GM12878 (cell line): ENCODE results near the gene CYP2J2. TPM values are rescaled to one million over a fixed set of nuclear protein-coding genes. Genes with fewer than 3 reads are reported as not detected.

Source experiments
- ATAC-seq: fragments of 200-7000 bp; cut with Tn5 transposase; 3 replicates; pipeline ENCODE4 v1.9.1; 2020; ENCODE audit warnings: mild to moderate bottlenecking, moderate library complexity
- BruUV-seq: library from RNA; stranded (reverse); fragments of 400-500 nt; replicated peaks from 2 replicates; lab custom pipeline; 2021; lab: Mats Ljungman, UMichigan
- CTCF ChIA-PET: fragments of 300-600 bp; sonication (Branson Sonifier 250); formaldehyde crosslinking; extraction: SDS; loops from one replicate; lab custom pipeline; 2021; ENCODE audit warnings: inconsistent platforms; lab: Yijun Ruan, JAX
- POLR2A ChIA-PET: fragments of 350-600 bp; formaldehyde crosslinking; extraction: SDS; loops from one replicate; lab custom pipeline; 2021; ENCODE audit warnings: inconsistent platforms; lab: Charles Lee
- RAD21 ChIA-PET: fragments of 300-600 bp; sonication (Branson Sonifier 250); formaldehyde crosslinking; loops from one replicate; lab custom pipeline; 2023; ENCODE audit warnings: antibody characterized with exemption; ENCODE audit not compliant: unreplicated experiment; lab: Charles Lee
- SMC1A ChIA-PET: fragments of 300-600 bp; sonication (Branson Sonifier 250); formaldehyde crosslinking; loops from one replicate; lab custom pipeline; 2023; ENCODE audit not compliant: unreplicated experiment, uncharacterized antibody; lab: Charles Lee
- DNase-seq: peaks from one replicate; pipeline ENCODE4 v3.0.0-alpha.2; 2011; ENCODE audit warnings: low read depth, low spot score
- FAIRE-seq: peaks from 3 replicates; lab custom pipeline; 2011; peaks lifted over from hg19 to GRCh38; lab: Jason Lieb, UNC
- H2AFZ ChIP-seq: 2 replicates; pipeline ENCODE4 v1.6.0; 2011; ENCODE audit warnings: low read depth, low read length, control low read depth; ENCODE audit not compliant: control insufficient read depth
- H3K27ac ChIP-seq: 2 replicates; pipeline ENCODE4 v1.5.1; 2011; ENCODE audit warnings: control low read depth; ENCODE audit not compliant: control insufficient read depth, insufficient read depth
- H3K27me3 ChIP-seq, 2 experiments: replicated peaks in 1 of 2; 2 replicates each; pipeline versions ENCODE4 v1.6.0 to v1.6.1; 2011; ENCODE audit warnings: low read length in 1 of 2; ENCODE audit not compliant: control insufficient read depth in 2 of 2, insufficient read depth in 2 of 2
- H3K36me3 ChIP-seq, 2 experiments: 2 replicates each; pipeline ENCODE4 v1.5.1; 2011; ENCODE audit warnings: low read length in 1 of 2; ENCODE audit not compliant: control insufficient read depth in 2 of 2, insufficient read depth in 2 of 2
- H3K4me1 ChIP-seq: 2 replicates; pipeline ENCODE4 v1.6.1; 2011; ENCODE audit warnings: mild to moderate bottlenecking, low read length, moderate library complexity, mixed read lengths; ENCODE audit not compliant: control insufficient read depth, insufficient read depth
- H3K4me2 ChIP-seq: 2 replicates; pipeline ENCODE4 v1.6.0; 2011; ENCODE audit warnings: control low read depth; ENCODE audit not compliant: control insufficient read depth, insufficient read depth
- H3K4me3 ChIP-seq: fragments of 200-600 bp; sonication (generic); 2 replicates; pipeline ENCODE4 v1.5.1; 2016
- H3K79me2 ChIP-seq: 2 replicates; pipeline ENCODE4 v1.6.0; 2011; ENCODE audit warnings: low read length; ENCODE audit not compliant: control insufficient read depth, insufficient read depth
- H3K9ac ChIP-seq: 2 replicates; pipeline ENCODE4 v1.8.0; 2011; ENCODE audit warnings: low read length, control low read depth, mixed read lengths; ENCODE audit not compliant: control insufficient read depth, insufficient read depth
- H3K9me3 ChIP-seq: replicated peaks from 3 replicates; pipeline ENCODE4 v1.5.1; 2011; ENCODE audit warnings: mild to moderate bottlenecking, low read length; ENCODE audit not compliant: control insufficient read depth, insufficient read depth
- H4K20me1 ChIP-seq: 2 replicates; pipeline ENCODE4 v1.6.0; 2011; ENCODE audit not compliant: control insufficient read depth, insufficient read depth
- HDGF ChIP-seq: fragments of 450-650 bp; IDR thresholded peaks from 2 replicates; pipeline ENCODE4 v1.6.1; 2016; ENCODE audit warnings: antibody characterized with exemption
- KAT2A ChIP-seq: conservative IDR thresholded peaks from 2 replicates; pipeline ENCODE4 v1.6.1; 2011; ENCODE audit warnings: low read depth, low read length; ENCODE audit not compliant: control insufficient read depth
- NFIC ChIP-seq: IDR thresholded peaks from 2 replicates; pipeline ENCODE4 v1.6.1; 2012; ENCODE audit warnings: low read depth, mild to moderate bottlenecking, inconsistent platforms, low read length, moderate library complexity
- NR2F1 ChIP-seq: fragments of 450-650 bp; conservative IDR thresholded peaks from 2 replicates; pipeline ENCODE4 v1.6.1; 2017; ENCODE audit warnings: mild to moderate bottlenecking
- PAX8 ChIP-seq: fragments of 450-650 bp; IDR thresholded peaks from 2 replicates; pipeline ENCODE4 v1.6.1; 2017; ENCODE audit warnings: mild to moderate bottlenecking, moderate library complexity
- POLR2AphosphoS2 ChIP-seq: IDR thresholded peaks from 2 replicates; pipeline ENCODE4 v1.6.1; 2011; ENCODE audit warnings: low read depth, mild to moderate bottlenecking, low read length, improper control_type of control experiment, moderate library complexity
- SMARCA5 ChIP-seq: fragments of 450-650 bp; IDR thresholded peaks from 2 replicates; pipeline ENCODE4 v1.6.1; 2017; ENCODE audit warnings: mild to moderate bottlenecking
- WRNIP1 ChIP-seq: IDR thresholded peaks from 2 replicates; pipeline ENCODE4 v1.6.1; 2011; ENCODE audit warnings: low read depth, low read length, improper control_type of control experiment, borderline replicate concordance
- ZBED1 ChIP-seq: IDR thresholded peaks from 2 replicates; pipeline ENCODE4 v1.6.1; 2016; ENCODE audit warnings: borderline replicate concordance
- ZNF217 ChIP-seq: fragments of 450-650 bp; IDR thresholded peaks from 2 replicates; pipeline ENCODE4 v1.6.1; 2017; ENCODE audit warnings: antibody characterized with exemption, mild to moderate bottlenecking
- ZNF274 ChIP-seq: IDR thresholded peaks from one replicate; pipeline ENCODE4 v1.8.0; 2011; ENCODE audit not compliant: insufficient read length, insufficient read depth
- ZNF384 ChIP-seq: IDR thresholded peaks from 2 replicates; pipeline ENCODE4 v1.6.1; 2012; ENCODE audit warnings: low read depth, mild to moderate bottlenecking, low read length, improper control_type of control experiment, borderline replicate concordance
- ZZZ3 ChIP-seq: IDR thresholded peaks from 2 replicates; pipeline ENCODE4 v1.6.1; 2011; ENCODE audit warnings: low read depth; ENCODE audit not compliant: control insufficient read depth, insufficient read length
- WGBS: methylation state at CpG from one replicate; pipeline ENCODE4 v1.1.6; 2016; ENCODE audit warnings: low lambda C conversion rate; ENCODE audit not compliant: insufficient replicate concordance, insufficient coverage; ENCODE audit errors: missing lambda C conversion rate; 5-methylcytosine and 5-hydroxymethylcytosine counted together
- in situ Hi-C: fragments of 300-500 bp; cut with MboI; formaldehyde crosslinking; loops from 9 replicates; pipeline ENCODE4 v1.14.3; 2018; ENCODE audit warnings: mixed read lengths
- intact Hi-C: fragments of 100-400 bp; cut with micrococcal nuclease; formaldehyde crosslinking; loops from one replicate; pipeline ENCODE4 v1.14.2; 2022; ENCODE audit not compliant: unreplicated experiment
- polyA plus RNA-seq, 11 experiments: library from polyadenylated mRNA; depleted of rRNA in 4 of 11; unstranded in 6 of 11; stranded (reverse) in 5 of 11; fragments of >200 nt; fragmentation: Nextera tagmentation in 4 of 11; fragmentation: Illumina TruSeq in 1 of 11; extraction: Ambion mirVana in 4 of 11; extraction: Trizol in 1 of 11; gene quantifications; 1 replicate in 1 of 11; 2 replicates in 10 of 11; pipeline versions ENCODE4 v1.2.1 to v1.2.3, GENCODE V29; 2011 to 2016; ENCODE audit warnings: inconsistent platforms in 2 of 11, missing spikeins in 2 of 11, low read depth in 1 of 11
- total RNA-seq, 4 experiments: library from RNA; depleted of rRNA in 3 of 4; stranded (reverse); fragments of >200 nt in 3 of 4; fragmentation: Illumina TruSeq in 1 of 4; extraction: Trizol in 1 of 4; gene quantifications; 2 replicates each; pipeline versions ENCODE4 v1.2.1 to v1.2.3, GENCODE V29; 2013 to 2021
- TF ChIP-seq, protein P1 (sequence below): IDR thresholded peaks from 2 replicates; pipeline ENCODE4 v1.6.1; 2011; ENCODE audit warnings: mild to moderate bottlenecking, low read depth, low read length, moderate library complexity; ENCODE audit not compliant: insufficient replicate concordance
- TF ChIP-seq, protein P2 (sequence below): IDR thresholded peaks from 2 replicates; pipeline ENCODE4 v1.6.1; 2012; ENCODE audit warnings: low read length, inconsistent platforms
- TF ChIP-seq, protein P3 (sequence below): fragments of 450-650 bp; formaldehyde crosslinking; IDR thresholded peaks from 2 replicates; pipeline ENCODE4 v1.5.0; 2022; ENCODE audit warnings: mild to moderate bottlenecking, missing genetic modification characterization

CYP2J2 gene
- total and polyA plus RNA-seq, 10 of the 15 experiments (the other 5 are each of a cell fraction or from before 2014, with no cell fraction given) = 0.06 to 0.34 (median 0.10) TPM; not detected in 3

DNA sequence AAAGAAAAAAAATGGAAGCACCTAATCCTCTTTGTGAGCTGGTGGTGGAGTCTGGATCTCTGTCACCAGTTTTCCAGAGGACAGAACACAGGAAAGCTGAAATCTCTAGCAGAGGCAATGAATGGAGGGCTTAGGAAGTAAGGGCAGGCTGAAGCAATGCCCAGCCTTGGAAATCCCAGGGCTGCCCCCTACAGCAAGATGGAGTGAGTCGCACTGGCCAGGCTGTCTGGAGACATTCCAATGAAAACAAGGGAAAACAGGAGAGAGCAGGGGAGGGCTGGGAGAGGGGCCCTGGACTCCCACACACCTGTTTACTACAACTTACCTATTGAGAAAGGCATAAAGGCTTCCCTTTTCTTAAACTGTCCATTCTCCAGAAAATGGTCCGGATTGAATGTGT, 25.9 kb downstream of the CYP2J2 start:
- 40% methylated on average over 2 of the region's 2 CpGs for WGBS
- Histone ChIP-seq H3K27ac (no peak overlapping the region), H2AFZ (no peak overlapping the region), H3K9me3 (no peaks in the 10 kb centered on the region), H4K20me1 (no peaks in the 10 kb centered on the region), H3K4me2 (no peak overlapping the region), H3K9ac (no peak overlapping the region), H3K27me3 (no peaks in the 10 kb centered on the region), H3K4me1 (no peaks in the 10 kb centered on the region), H3K79me2 (no peaks in the 10 kb centered on the region), H3K36me3 (no peaks in the 10 kb centered on the region), H3K4me3 (no peak overlapping the region)
- FAIRE-seq = no peak
- ChIA-PET POLR2A (no interaction called here), SMC1A (no interaction called here), CTCF (no interaction called here), RAD21 (no interaction called here)
- TF ChIP-seq ZZZ3 (no peak), ZNF274 (no peak), NR2F1 (no peak), NFIC (no peak), HDGF (no peak), ZNF217 (no peak), POLR2AphosphoS2 (no peak), KAT2A (no peak), SMARCA5 (no peak), WRNIP1 (no peak), PAX8 (no peak), ZBED1 (no peak), ZNF384 (no peak)
- TF ChIP-seq, protein P1, sequence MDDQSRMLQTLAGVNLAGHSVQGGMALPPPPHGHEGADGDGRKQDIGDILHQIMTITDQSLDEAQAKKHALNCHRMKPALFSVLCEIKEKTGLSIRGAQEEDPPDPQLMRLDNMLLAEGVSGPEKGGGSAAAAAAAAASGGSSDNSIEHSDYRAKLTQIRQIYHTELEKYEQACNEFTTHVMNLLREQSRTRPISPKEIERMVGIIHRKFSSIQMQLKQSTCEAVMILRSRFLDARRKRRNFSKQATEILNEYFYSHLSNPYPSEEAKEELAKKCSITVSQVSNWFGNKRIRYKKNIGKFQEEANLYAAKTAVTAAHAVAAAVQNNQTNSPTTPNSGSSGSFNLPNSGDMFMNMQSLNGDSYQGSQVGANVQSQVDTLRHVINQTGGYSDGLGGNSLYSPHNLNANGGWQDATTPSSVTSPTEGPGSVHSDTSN = no peak
- TF ChIP-seq, protein P2, sequence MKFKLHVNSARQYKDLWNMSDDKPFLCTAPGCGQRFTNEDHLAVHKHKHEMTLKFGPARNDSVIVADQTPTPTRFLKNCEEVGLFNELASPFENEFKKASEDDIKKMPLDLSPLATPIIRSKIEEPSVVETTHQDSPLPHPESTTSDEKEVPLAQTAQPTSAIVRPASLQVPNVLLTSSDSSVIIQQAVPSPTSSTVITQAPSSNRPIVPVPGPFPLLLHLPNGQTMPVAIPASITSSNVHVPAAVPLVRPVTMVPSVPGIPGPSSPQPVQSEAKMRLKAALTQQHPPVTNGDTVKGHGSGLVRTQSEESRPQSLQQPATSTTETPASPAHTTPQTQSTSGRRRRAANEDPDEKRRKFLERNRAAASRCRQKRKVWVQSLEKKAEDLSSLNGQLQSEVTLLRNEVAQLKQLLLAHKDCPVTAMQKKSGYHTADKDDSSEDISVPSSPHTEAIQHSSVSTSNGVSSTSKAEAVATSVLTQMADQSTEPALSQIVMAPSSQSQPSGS = no peak
- TF ChIP-seq, protein P3, sequence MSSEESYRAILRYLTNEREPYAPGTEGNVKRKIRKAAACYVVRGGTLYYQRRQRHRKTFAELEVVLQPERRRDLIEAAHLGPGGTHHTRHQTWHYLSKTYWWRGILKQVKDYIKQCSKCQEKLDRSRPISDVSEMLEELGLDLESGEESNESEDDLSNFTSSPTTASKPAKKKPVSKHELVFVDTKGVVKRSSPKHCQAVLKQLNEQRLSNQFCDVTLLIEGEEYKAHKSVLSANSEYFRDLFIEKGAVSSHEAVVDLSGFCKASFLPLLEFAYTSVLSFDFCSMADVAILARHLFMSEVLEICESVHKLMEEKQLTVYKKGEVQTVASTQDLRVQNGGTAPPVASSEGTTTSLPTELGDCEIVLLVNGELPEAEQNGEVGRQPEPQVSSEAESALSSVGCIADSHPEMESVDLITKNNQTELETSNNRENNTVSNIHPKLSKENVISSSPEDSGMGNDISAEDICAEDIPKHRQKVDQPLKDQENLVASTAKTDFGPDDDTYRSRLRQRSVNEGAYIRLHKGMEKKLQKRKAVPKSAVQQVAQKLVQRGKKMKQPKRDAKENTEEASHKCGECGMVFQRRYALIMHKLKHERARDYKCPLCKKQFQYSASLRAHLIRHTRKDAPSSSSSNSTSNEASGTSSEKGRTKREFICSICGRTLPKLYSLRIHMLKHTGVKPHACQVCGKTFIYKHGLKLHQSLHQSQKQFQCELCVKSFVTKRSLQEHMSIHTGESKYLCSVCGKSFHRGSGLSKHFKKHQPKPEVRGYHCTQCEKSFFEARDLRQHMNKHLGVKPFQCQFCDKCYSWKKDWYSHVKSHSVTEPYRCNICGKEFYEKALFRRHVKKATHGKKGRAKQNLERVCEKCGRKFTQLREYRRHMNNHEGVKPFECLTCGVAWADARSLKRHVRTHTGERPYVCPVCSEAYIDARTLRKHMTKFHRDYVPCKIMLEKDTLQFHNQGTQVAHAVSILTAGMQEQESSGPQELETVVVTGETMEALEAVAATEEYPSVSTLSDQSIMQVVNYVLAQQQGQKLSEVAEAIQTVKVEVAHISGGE (CRISPR knock-in tag) = no peak
- no peak for ATAC-seq
- in situ Hi-C loops = no loop called here
- BruUV-seq = no TSS peak
- intact Hi-C loops = no loop called here
- no peak for DNase-seq
